ENCODE measurements around the gene TM4SF20. TPM values are rescaled to one million over a fixed set of nuclear protein-coding genes. Genes with fewer than 3 reads are reported as not detected.

The TM4SF20 gene
- total RNA-seq, 2 experiments from 2014 or later = not detected

- Histone ChIP-seq H4K20me1 (ENCODE audit: insufficient read depth, low read length) (peaks cover 7% of the 10 kb centered on the region), H3K4me1 (ENCODE audit: insufficient read depth, low read length, poor library complexity, severe bottlenecking) (peaks cover 23% of the 10 kb centered on the region), H3K36me3 (ENCODE audit: insufficient read depth, low read length) (peaks cover 34% of the 10 kb centered on the region), H3K4me2 (ENCODE audit: low read length) (peak overlapping the region; percentile 98), H3K27ac (ENCODE audit: low read depth, low read length, poor library complexity, severe bottlenecking) (no peak overlapping the region), H2AFZ (ENCODE audit: low read length) (no peak overlapping the region), H3K9me3 (ENCODE audit: low read length) (peaks cover 6% of the 10 kb centered on the region; the same call in 1 of the 2 replicates), H3K4me3 (ENCODE audit: low read depth, low read length, poor library complexity, severe bottlenecking) (peak overlapping the region; percentile 90), H3K79me2 (ENCODE audit: insufficient read depth, low read depth, low read length) (peaks cover 31% of the 10 kb centered on the region), H3K9me2 (ENCODE audit: insufficient read depth, low read length) (no peaks in the 10 kb centered on the region; the same call in 1 of the 2 replicates)
- CTCF ChIA-PET (ENCODE audit: unreplicated experiment) = no interaction called here
- POLR2A ChIA-PET = interaction anchor here (2.3 kb wide), 1 partner anchor 13 kb away, joined by 12 read pairs; no protein-coding TSS in a partner anchor
- DNase-seq (ENCODE audit: low spot score) = no peak
- intact Hi-C loops (cut with micrococcal nuclease; ENCODE audit: unreplicated experiment) = loop anchor here (10.0 kb wide), 1 partner anchor 162 kb away; the partner anchor contains the start of genes COL4A3 and COL4A4
- no TSS peak for BruUV-seq (replicated peaks)
- no peak for TF ChIP-seq EZH2phosphoT487 (IDR thresholded peaks at IDR 0.05; ENCODE audit: borderline replicate concordance, low read depth, low read length)
- TF ChIP-seq, protein P1, sequence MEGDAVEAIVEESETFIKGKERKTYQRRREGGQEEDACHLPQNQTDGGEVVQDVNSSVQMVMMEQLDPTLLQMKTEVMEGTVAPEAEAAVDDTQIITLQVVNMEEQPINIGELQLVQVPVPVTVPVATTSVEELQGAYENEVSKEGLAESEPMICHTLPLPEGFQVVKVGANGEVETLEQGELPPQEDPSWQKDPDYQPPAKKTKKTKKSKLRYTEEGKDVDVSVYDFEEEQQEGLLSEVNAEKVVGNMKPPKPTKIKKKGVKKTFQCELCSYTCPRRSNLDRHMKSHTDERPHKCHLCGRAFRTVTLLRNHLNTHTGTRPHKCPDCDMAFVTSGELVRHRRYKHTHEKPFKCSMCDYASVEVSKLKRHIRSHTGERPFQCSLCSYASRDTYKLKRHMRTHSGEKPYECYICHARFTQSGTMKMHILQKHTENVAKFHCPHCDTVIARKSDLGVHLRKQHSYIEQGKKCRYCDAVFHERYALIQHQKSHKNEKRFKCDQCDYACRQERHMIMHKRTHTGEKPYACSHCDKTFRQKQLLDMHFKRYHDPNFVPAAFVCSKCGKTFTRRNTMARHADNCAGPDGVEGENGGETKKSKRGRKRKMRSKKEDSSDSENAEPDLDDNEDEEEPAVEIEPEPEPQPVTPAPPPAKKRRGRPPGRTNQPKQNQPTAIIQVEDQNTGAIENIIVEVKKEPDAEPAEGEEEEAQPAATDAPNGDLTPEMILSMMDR (conservative IDR thresholded peaks at IDR 0.05; ENCODE audit: low read length) = no peak
Observed at GRCh38 chr2:227326783-227327182, 52.3 kb downstream of the TM4SF20 start.

DNA sequence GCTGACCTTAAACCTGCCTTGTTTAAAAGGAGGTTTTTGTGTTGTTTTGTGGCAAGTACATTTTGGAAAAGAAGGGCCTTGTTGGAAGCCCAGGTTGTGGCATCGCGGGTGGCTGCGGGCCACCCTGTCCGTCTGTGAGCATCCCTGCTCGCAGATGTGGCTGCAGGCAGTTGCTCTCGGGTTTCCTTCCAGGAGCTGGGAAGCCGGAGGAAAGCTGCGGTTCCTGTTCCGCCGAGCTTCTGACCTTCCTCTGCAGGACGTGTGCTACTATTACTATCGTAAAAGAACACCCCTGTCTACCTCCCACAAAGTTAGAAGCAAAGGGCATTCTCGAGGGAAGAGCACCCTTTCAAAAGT lies 53.3 kb downstream of the TM4SF20 start:
- ChIA-PET POLR2A (no interaction called here), CTCF (ENCODE audit: unreplicated experiment) (no interaction called here)
- peaks cover 23% of the 10 kb centered on the region for H3K4me1 ChIP-seq (ENCODE audit: insufficient read depth, low read length, poor library complexity, severe bottlenecking)
- TF ChIP-seq, protein P1 (conservative IDR thresholded peaks at IDR 0.05; ENCODE audit: low read length) = 0 out of 2 replicates have a peak, but pooled peaks have one; percentile 26
- no peak for TF ChIP-seq EZH2phosphoT487 (IDR thresholded peaks at IDR 0.05; ENCODE audit: borderline replicate concordance, low read depth, low read length)
- peaks cover 31% of the 10 kb centered on the region for H3K79me2 ChIP-seq (ENCODE audit: insufficient read depth, low read depth, low read length)
- H3K4me2 ChIP-seq (ENCODE audit: low read length) = peak overlapping the region; percentile 98
- peak overlapping the region; percentile 100 for H2AFZ ChIP-seq (ENCODE audit: low read length)
- H4K20me1 ChIP-seq (ENCODE audit: insufficient read depth, low read length) = peaks cover 7% of the 10 kb centered on the region
- peaks cover 25% of the 10 kb centered on the region for H3K36me3 ChIP-seq (ENCODE audit: insufficient read depth, low read length)
- peak; percentile 26 for DNase-seq (ENCODE audit: low spot score)
- intact Hi-C loops (cut with micrococcal nuclease; ENCODE audit: unreplicated experiment) = loop anchor here (10.0 kb wide), 1 partner anchor 161 kb away; the partner anchor contains the start of genes COL4A3 and COL4A4
- H3K9me2 ChIP-seq (ENCODE audit: insufficient read depth, low read length) = no peaks in the 10 kb centered on the region; the same call in 1 of the 2 replicates
- peak overlapping the region; percentile 90 for H3K4me3 ChIP-seq (ENCODE audit: low read depth, low read length, poor library complexity, severe bottlenecking)
- peaks cover 6% of the 10 kb centered on the region; the same call in 1 of the 2 replicates for H3K9me3 ChIP-seq (ENCODE audit: low read length)
- no TSS peak for BruUV-seq (replicated peaks)
- peak overlapping the region; percentile 38 for H3K27ac ChIP-seq (ENCODE audit: low read depth, low read length, poor library complexity, severe bottlenecking)

Data from OCI-LY7 (cell line).